Measurements from ENCODE around the gene STIMATE. TPM values are rescaled to one million over a fixed set of nuclear protein-coding genes. Genes with fewer than 3 reads are reported as not detected.

The STIMATE gene
- total and polyA plus RNA-seq, 9 of the 15 experiments (the other 6 are each of a cell fraction or from before 2014, with no cell fraction given), result 0.14 to 7.7 (median 4.9) TPM

DNA sequence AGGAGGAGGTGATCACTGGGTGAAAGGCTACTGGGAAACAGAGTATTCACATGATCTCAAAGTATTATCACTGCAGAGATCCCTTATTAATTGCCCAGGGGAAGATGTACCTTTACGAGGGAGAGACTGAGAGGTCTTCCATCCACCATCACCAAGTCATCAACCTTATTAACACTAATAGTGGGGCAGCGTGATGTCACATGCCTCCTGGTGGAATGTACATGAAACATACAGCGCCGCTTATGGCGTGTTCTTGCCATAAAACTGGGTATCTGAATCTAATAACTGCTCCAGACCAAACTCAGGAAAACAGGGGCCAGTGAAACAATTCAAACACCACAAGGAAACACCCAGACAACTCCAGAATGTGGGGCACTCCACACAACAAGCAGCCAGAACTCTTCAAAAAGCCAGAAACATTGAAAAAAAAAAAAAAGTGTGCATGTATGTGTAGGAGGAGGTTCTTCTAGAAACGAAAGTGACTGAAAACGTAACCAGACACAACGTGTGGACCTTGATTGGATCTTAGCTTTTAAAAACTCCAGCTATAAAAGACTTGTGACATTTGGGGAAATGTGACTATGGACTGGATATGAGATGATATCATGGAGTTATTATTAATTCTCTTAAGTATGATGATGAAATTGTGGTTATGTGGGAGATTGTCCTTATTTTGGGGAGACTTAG lies 4.6 kb downstream of the STIMATE start:
- TF ChIP-seq DACH1 (IDR thresholded peaks at IDR 0.05; ENCODE audit: partially characterized antibody) (peak; percentile 12), ZNF121 (CRISPR knock-in tag; conservative IDR thresholded peaks at IDR 0.05) (no peak), ATF1 (CRISPR knock-in tag; IDR thresholded peaks at IDR 0.05) (no peak), ATF1 (tag; IDR thresholded peaks at IDR 0.05) (peak; percentile 49; the same call in 1 of the 2 replicates), ZNF175 (CRISPR knock-in tag; IDR thresholded peaks at IDR 0.05; ENCODE audit: low read depth) (no peak), ZBTB33 (CRISPR knock-in tag; IDR thresholded peaks at IDR 0.05) (peak; percentile 90)
- TF ChIP-seq, protein P1, sequence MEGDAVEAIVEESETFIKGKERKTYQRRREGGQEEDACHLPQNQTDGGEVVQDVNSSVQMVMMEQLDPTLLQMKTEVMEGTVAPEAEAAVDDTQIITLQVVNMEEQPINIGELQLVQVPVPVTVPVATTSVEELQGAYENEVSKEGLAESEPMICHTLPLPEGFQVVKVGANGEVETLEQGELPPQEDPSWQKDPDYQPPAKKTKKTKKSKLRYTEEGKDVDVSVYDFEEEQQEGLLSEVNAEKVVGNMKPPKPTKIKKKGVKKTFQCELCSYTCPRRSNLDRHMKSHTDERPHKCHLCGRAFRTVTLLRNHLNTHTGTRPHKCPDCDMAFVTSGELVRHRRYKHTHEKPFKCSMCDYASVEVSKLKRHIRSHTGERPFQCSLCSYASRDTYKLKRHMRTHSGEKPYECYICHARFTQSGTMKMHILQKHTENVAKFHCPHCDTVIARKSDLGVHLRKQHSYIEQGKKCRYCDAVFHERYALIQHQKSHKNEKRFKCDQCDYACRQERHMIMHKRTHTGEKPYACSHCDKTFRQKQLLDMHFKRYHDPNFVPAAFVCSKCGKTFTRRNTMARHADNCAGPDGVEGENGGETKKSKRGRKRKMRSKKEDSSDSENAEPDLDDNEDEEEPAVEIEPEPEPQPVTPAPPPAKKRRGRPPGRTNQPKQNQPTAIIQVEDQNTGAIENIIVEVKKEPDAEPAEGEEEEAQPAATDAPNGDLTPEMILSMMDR (IDR thresholded peaks at IDR 0.05 in 2 of 3, conservative IDR thresholded peaks at IDR 0.05 in 1 of 3; ENCODE audit: insufficient read depth in 2 of 3, low read depth in 1 of 3, low read length in 3 of 3), result peak; percentile 14 to 68 (median 35); a peak in 3 of 6 replicates
- TF ChIP-seq, protein P2, sequence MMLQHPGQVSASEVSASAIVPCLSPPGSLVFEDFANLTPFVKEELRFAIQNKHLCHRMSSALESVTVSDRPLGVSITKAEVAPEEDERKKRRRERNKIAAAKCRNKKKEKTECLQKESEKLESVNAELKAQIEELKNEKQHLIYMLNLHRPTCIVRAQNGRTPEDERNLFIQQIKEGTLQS (IDR thresholded peaks at IDR 0.05), result peak; percentile 18; the same call in 1 of the 2 replicates
- TF ChIP-seq, protein P2 (CRISPR knock-in tag; conservative IDR thresholded peaks at IDR 0.05), result no peak
- Histone ChIP-seq H4K20me1 (replicated peaks; ENCODE audit: control insufficient read depth, insufficient read depth, low read length) (no peaks in the 10 kb centered on the region), H3K9me1 (ENCODE audit: control insufficient read depth, insufficient read depth, low read length) (no peaks in the 10 kb centered on the region), H3K4me3 (no peak overlapping the region), H3K9me3 (replicated peaks; ENCODE audit: control insufficient read depth, insufficient read depth, low read depth, low read length) (no peaks in the 10 kb centered on the region), H3K27me3 (ENCODE audit: control insufficient read depth in 2 of 2, insufficient read depth in 2 of 2, low read length in 2 of 2) (no peaks in the 10 kb centered on the region), H3K36me3 (ENCODE audit: control insufficient read depth, insufficient read depth, low read length) (no peaks in the 10 kb centered on the region), H3K9ac (ENCODE audit: insufficient read depth in 1 of 2, low read depth in 2 of 2, low read length in 2 of 2) (no peak overlapping the region), H3K4me1 (replicated peaks in 1 of 2; ENCODE audit: control insufficient read depth in 2 of 2, insufficient read depth in 2 of 2, low read length in 2 of 2) (peaks cover 7 to 14% of the 10 kb centered on the region in 2 experiments; a peak in 4 of 5 replicates), H3K27ac (ENCODE audit: extremely low read depth, low read depth, low read length) (no peak overlapping the region), H2AFZ (ENCODE audit: low read depth, low read length) (no peak overlapping the region), H3K79me2 (ENCODE audit: control insufficient read depth, insufficient read depth, low read length) (no peaks in the 10 kb centered on the region), H3K4me2 (ENCODE audit: insufficient read depth, low read length) (no peak overlapping the region)
- POLR2A ChIA-PET, result interaction anchor here (0.6 to 2.5 kb wide), 4 partner anchors 11 to 25 kb away, joined by 3 to 11 read pairs (median 4); no protein-coding TSS in a partner anchor
- no TSS peak for BruUV-seq (replicated peaks)
- no peak for DNase-seq (ENCODE audit: extremely low read depth in 1 of 4, low spot score in 3 of 4)
- in situ Hi-C loops (cut with MboI), result no loop called here
- 48% methylated on average over 8 of the region's 8 CpGs for WGBS (ENCODE audit: insufficient coverage, low coverage, missing lambda C conversion rate)
- intact Hi-C loops (cut with micrococcal nuclease), result no loop called here
- ATAC-seq, result no peak
- CTCF ChIA-PET (ENCODE audit: low intra/inter-chr PET ratio), result no interaction called here
- FAIRE-seq, result peak; percentile 6

Data from K562 (cell line).